Stimulated activated CD8-positive, alpha-beta memory T cell treated with anti-CD3 and anti-CD28 coated beads, Interleukin-12 subunit alpha, Interleukin-12 subunit beta, amount 100 ng/mL, for 24 hours (primary cell): ENCODE results near the gene ZNF519.
"Not testable (repeated sequence)": the region's sequence is repeated elsewhere in the genome, so short reads cannot be mapped to it uniquely, and the experiment has no call there.

Source experiments
- DNase-seq: peaks from one replicate; pipeline ENCODE4 v3.0.0-alpha.2; 2020; ENCODE audit errors: extremely low read depth

ZNF519 gene

GRCh38 chr18:14147935-14148865, 16.0 kb upstream of the ZNF519 start:
- DNase-seq = not testable (repeated sequence)

- not testable (repeated sequence) for DNase-seq
Observed at GRCh38 chr18:14146771-14147170, 14.5 kb upstream of the ZNF519 start.

GRCh38 chr18:14145581-14146338, 13.5 kb upstream of the ZNF519 start:
- DNase-seq = not testable (repeated sequence)

- DNase-seq = not testable (repeated sequence)
Observed at GRCh38 chr18:14145021-14145420, 12.8 kb upstream of the ZNF519 start.

GRCh38 chr18:14144628-14144895, 12.3 kb upstream of the ZNF519 start:
- no peak for DNase-seq

GRCh38 chr18:14143871-14144627, 11.8 kb upstream of the ZNF519 start:
- DNase-seq = not testable (repeated sequence)

GRCh38 chr18:14143396-14143795, 11.2 kb upstream of the ZNF519 start:
- DNase-seq = not testable (repeated sequence)

- DNase-seq = not testable (repeated sequence)
Observed at GRCh38 chr18:14142177-14142576, 9.9 kb upstream of the ZNF519 start.

GRCh38 chr18:14139583-14139982, 7.3 kb upstream of the ZNF519 start:
- DNase-seq = not testable (repeated sequence)

- DNase-seq = not testable (repeated sequence)
Observed at GRCh38 chr18:14137971-14138370, 5.7 kb upstream of the ZNF519 start.

GRCh38 chr18:14131696-14132270, 452 bp downstream of the ZNF519 start:
- not testable (repeated sequence) for DNase-seq

- DNase-seq = not testable (repeated sequence)
Observed at GRCh38 chr18:14130804-14131203, 1.4 kb downstream of the ZNF519 start.

GRCh38 chr18:14124689-14125088, 7.5 kb downstream of the ZNF519 start:
- DNase-seq = no peak

- no peak for DNase-seq
Observed at GRCh38 chr18:14122097-14122496, 10.1 kb downstream of the ZNF519 start.

- no peak for DNase-seq
Observed at GRCh38 chr18:14120926-14121325, 11.3 kb downstream of the ZNF519 start.

- DNase-seq = no peak
Observed at GRCh38 chr18:14117606-14118005, 14.6 kb downstream of the ZNF519 start.

GRCh38 chr18:14106906-14107305, 25.3 kb downstream of the ZNF519 start:
- DNase-seq = no peak

- no peak for DNase-seq
Observed at GRCh38 chr18:14104906-14105748, 27.1 kb downstream of the ZNF519 start.

- DNase-seq = no peak
Observed at GRCh38 chr18:14104201-14104600, 28.0 kb downstream of the ZNF519 start.

- DNase-seq = no peak
Observed at GRCh38 chr18:14100503-14101286, 31.5 kb downstream of the ZNF519 start.
